ENCODE measurements around the gene LRP5.

LRP5 gene

GRCh38 chr11:68353118-68353517, 40.7 kb downstream of the LRP5 start:
- H3K27ac ChIP-seq: peak overlapping the region; percentile 98
- POLR2A ChIA-PET (ENCODE audit: low non-redundant PET): no interaction called here
- TF ChIP-seq CTCF (conservative IDR thresholded peaks at IDR 0.05; ENCODE audit: low read depth): no peak
- CTCF ChIA-PET: interaction anchor here (0.9 kb wide), 1 partner anchor 15 kb away, joined by 5 read pairs; no protein-coding TSS in a partner anchor
- no peak for DNase-seq (ENCODE audit: low spot score)

- ChIA-PET POLR2A (ENCODE audit: low non-redundant PET) (no interaction called here), CTCF (no interaction called here)
- DNase-seq (ENCODE audit: low spot score): no peak
- no peak for TF ChIP-seq CTCF (conservative IDR thresholded peaks at IDR 0.05; ENCODE audit: low read depth)
- H3K27ac ChIP-seq: peak overlapping the region; percentile 98
Observed at GRCh38 chr11:68353669-68354068, 41.3 kb downstream of the LRP5 start.

- POLR2A ChIA-PET (ENCODE audit: low non-redundant PET): no interaction called here
- DNase-seq (ENCODE audit: low spot score): peak; percentile 98
Observed at GRCh38 chr11:68354148-68354872, 41.9 kb downstream of the LRP5 start.

GRCh38 chr11:68355471-68355870, 43.1 kb downstream of the LRP5 start:
- peak overlapping the region; percentile 98 for H3K27ac ChIP-seq
- ChIA-PET POLR2A (ENCODE audit: low non-redundant PET) (no interaction called here), CTCF (interaction anchor here (0.6 to 0.7 kb wide), 2 partner anchors 43 to 477 kb away, joined by 3 read pairs; no protein-coding TSS in a partner anchor)
- no peak for DNase-seq (ENCODE audit: low spot score)
- no peak for TF ChIP-seq CTCF (conservative IDR thresholded peaks at IDR 0.05; ENCODE audit: low read depth)

More at GRCh38 chr11:68354148-68354872, 41.9 kb downstream of the LRP5 start:
- CTCF ChIA-PET: no interaction called here
- peak overlapping the region; percentile 98 for H3K27ac ChIP-seq
- TF ChIP-seq CTCF (conservative IDR thresholded peaks at IDR 0.05; ENCODE audit: low read depth): no peak

GRCh38 chr11:68357568-68357967, 45.2 kb downstream of the LRP5 start:
- no peak overlapping the region for H3K27ac ChIP-seq
- DNase-seq (ENCODE audit: low spot score): no peak
- ChIA-PET POLR2A (ENCODE audit: low non-redundant PET) (no interaction called here), CTCF (interaction anchor here (0.6 kb wide), 1 partner anchor 805 kb away, joined by 5 read pairs; no protein-coding TSS in a partner anchor)
- no peak for TF ChIP-seq CTCF (conservative IDR thresholded peaks at IDR 0.05; ENCODE audit: low read depth)

- ChIA-PET CTCF (interaction anchor here (0.6 kb wide), 1 partner anchor 205 kb away, joined by 4 read pairs; no protein-coding TSS in a partner anchor), POLR2A (ENCODE audit: low non-redundant PET) (no interaction called here)
- DNase-seq (ENCODE audit: low spot score): no peak
Observed at GRCh38 chr11:68358416-68358815, 46.0 kb downstream of the LRP5 start.

More at GRCh38 chr11:68358416-68358815, 46.0 kb downstream of the LRP5 start:
- no peak for TF ChIP-seq CTCF (conservative IDR thresholded peaks at IDR 0.05; ENCODE audit: low read depth)
- H3K27ac ChIP-seq: no peak overlapping the region

Measured in RWPE1 (cell line).